GM23338 (cell line): Measurements from ENCODE around the gene ERICH3.

Source experiments
- CREB1 ChIP-seq: fragments of 250-450 bp; sonication (Bioruptor Pico); IDR thresholded peaks from 2 replicates; pipeline ENCODE4 v1.5.0; 2020; ENCODE audit warnings: low read depth, mild to moderate bottlenecking, moderate library complexity
- EZH2 ChIP-seq: fragments of 200-600 bp; sonication (generic); IDR thresholded peaks from one replicate; pipeline ENCODE4 v1.8.0; 2017; ENCODE audit warnings: antibody characterized with exemption, mild to moderate bottlenecking, low read depth; ENCODE audit not compliant: unreplicated experiment
- EZH2phosphoT487 ChIP-seq: fragments of 200-600 bp; sonication (generic); IDR thresholded peaks from one replicate; pipeline ENCODE4 v1.8.1; 2018; ENCODE audit warnings: antibody characterized with exemption; ENCODE audit not compliant: unreplicated experiment
- TF ChIP-seq, protein P1 (sequence below), 2 experiments: fragments of 200-600 bp in 1 of 2; sonication (generic) in 1 of 2; conservative IDR thresholded peaks; 2 replicates each; pipeline versions ENCODE4 v1.5.1 to v1.6.1; 2016 to 2017; ENCODE audit warnings: antibody characterized with exemption in 2 of 2, low read depth in 2 of 2, mild to moderate bottlenecking in 2 of 2, moderate library complexity in 1 of 2

- TF ChIP-seq, protein P1, sequence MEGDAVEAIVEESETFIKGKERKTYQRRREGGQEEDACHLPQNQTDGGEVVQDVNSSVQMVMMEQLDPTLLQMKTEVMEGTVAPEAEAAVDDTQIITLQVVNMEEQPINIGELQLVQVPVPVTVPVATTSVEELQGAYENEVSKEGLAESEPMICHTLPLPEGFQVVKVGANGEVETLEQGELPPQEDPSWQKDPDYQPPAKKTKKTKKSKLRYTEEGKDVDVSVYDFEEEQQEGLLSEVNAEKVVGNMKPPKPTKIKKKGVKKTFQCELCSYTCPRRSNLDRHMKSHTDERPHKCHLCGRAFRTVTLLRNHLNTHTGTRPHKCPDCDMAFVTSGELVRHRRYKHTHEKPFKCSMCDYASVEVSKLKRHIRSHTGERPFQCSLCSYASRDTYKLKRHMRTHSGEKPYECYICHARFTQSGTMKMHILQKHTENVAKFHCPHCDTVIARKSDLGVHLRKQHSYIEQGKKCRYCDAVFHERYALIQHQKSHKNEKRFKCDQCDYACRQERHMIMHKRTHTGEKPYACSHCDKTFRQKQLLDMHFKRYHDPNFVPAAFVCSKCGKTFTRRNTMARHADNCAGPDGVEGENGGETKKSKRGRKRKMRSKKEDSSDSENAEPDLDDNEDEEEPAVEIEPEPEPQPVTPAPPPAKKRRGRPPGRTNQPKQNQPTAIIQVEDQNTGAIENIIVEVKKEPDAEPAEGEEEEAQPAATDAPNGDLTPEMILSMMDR (conservative IDR thresholded peaks at IDR 0.05; ENCODE audit: low read depth in 2 of 2): no peak
- TF ChIP-seq CREB1 (no peak), EZH2 (no peak), EZH2phosphoT487 (no peak)
These were observed 20.9 kb downstream of the ERICH3 start for GRCh38 chr1:74652711-74653139.
